Liver (tissue), 9 donors: Measurements from ENCODE around the gene MMD. TPM values are rescaled to one million over a fixed set of nuclear protein-coding genes. Genes with fewer than 3 reads are reported as not detected.

Experiments used
- DNase-seq: peaks from one replicate; pipeline ENCODE4 v3.0.0-alpha.2; 2017; ENCODE audit warnings: low spot score
- H3K27ac ChIP-seq, 2 donors: one replicate each; pipeline ENCODE4 v1.7.0; 2013; ENCODE audit warnings: inconsistent platforms in 2 of 2, low read length in 2 of 2, control low read depth in 1 of 2, low read depth in 1 of 2, mild to moderate bottlenecking in 1 of 2
- H3K27me3 ChIP-seq, 4 donors: one replicate each; pipeline versions ENCODE4 v1.6.1 to v1.7.0; 2013; ENCODE audit warnings: low read length in 3 of 4, inconsistent platforms in 1 of 4, mild to moderate bottlenecking in 1 of 4, moderate library complexity in 1 of 4; ENCODE audit not compliant: control insufficient read depth in 4 of 4, insufficient read depth in 4 of 4
- H3K36me3 ChIP-seq, 4 donors: one replicate each; pipeline versions ENCODE4 v1.6.1 to v1.7.0; 2013; ENCODE audit warnings: low read length in 3 of 4, mild to moderate bottlenecking in 3 of 4, low read depth in 1 of 4, moderate library complexity in 1 of 4; ENCODE audit not compliant: control insufficient read depth in 4 of 4, insufficient read depth in 3 of 4
- H3K4me1 ChIP-seq, 4 donors: one replicate each; pipeline versions ENCODE4 v1.6.1 to v1.7.0; 2013; ENCODE audit warnings: low read length in 3 of 4, mild to moderate bottlenecking in 3 of 4, moderate library complexity in 1 of 4; ENCODE audit not compliant: control insufficient read depth in 4 of 4, insufficient read depth in 4 of 4
- H3K4me3 ChIP-seq, 3 donors: one replicate each; pipeline versions ENCODE4 v1.6.1 to v1.7.0; 2013; ENCODE audit warnings: low read length in 3 of 3, control low read depth in 1 of 3, low read depth in 1 of 3, mild to moderate bottlenecking in 1 of 3
- H3K9ac ChIP-seq, 2 donors: one replicate each; pipeline ENCODE4 v1.7.0; 2013; ENCODE audit warnings: low read length in 2 of 2, mild to moderate bottlenecking in 2 of 2, moderate library complexity in 2 of 2, control low read depth in 1 of 2, low read depth in 1 of 2
- H3K9me3 ChIP-seq, 4 donors: one replicate each; pipeline versions ENCODE4 v1.6.1 to v1.7.0; 2013; ENCODE audit warnings: low read length in 3 of 4; ENCODE audit not compliant: control insufficient read depth in 4 of 4
- ATF3 ChIP-seq: IDR thresholded peaks from 2 replicates; pipeline ENCODE4 v1.6.1; 2016; ENCODE audit warnings: antibody characterized with exemption
- CTCF ChIP-seq: fragments of 150-350 bp; IDR thresholded peaks from 2 replicates; pipeline ENCODE4 v1.5.1; 2017; ENCODE audit warnings: improper control_type of control experiment, low read depth, low read length; ENCODE audit not compliant: missing input control
- EGR1 ChIP-seq, 2 donors: IDR thresholded peaks; 2 replicates each; pipeline ENCODE4 v1.6.1; 2016 to 2018; ENCODE audit warnings: antibody characterized with exemption in 2 of 2, low read depth in 2 of 2
- FOXA1 ChIP-seq: IDR thresholded peaks from 2 replicates; pipeline ENCODE4 v1.6.1; 2016; ENCODE audit warnings: antibody characterized with exemption
- FOXA2 ChIP-seq: IDR thresholded peaks from 2 replicates; pipeline ENCODE4 v1.6.1; 2016; ENCODE audit warnings: antibody characterized with exemption
- GABPA ChIP-seq, 2 donors: IDR thresholded peaks in 1 of 2; conservative IDR thresholded peaks in 1 of 2; 2 replicates each; pipeline ENCODE4 v1.6.1; 2016; ENCODE audit warnings: antibody characterized with exemption in 2 of 2, mild to moderate bottlenecking in 1 of 2, moderate library complexity in 1 of 2
- HNF4A ChIP-seq, 2 donors: conservative IDR thresholded peaks; 2 replicates each; pipeline ENCODE4 v1.6.1; 2016; ENCODE audit warnings: antibody characterized with exemption in 2 of 2, mild to moderate bottlenecking in 2 of 2
- HNF4G ChIP-seq: IDR thresholded peaks from 2 replicates; pipeline ENCODE4 v1.6.1; 2016; ENCODE audit warnings: antibody characterized with exemption
- MAX ChIP-seq: IDR thresholded peaks from 2 replicates; pipeline ENCODE4 v1.6.1; 2016; ENCODE audit warnings: antibody characterized with exemption
- NR2F2 ChIP-seq: IDR thresholded peaks from 2 replicates; pipeline ENCODE4 v1.6.1; 2016; ENCODE audit warnings: antibody characterized with exemption
- RAD21 ChIP-seq, 2 donors: IDR thresholded peaks; 2 replicates each; pipeline ENCODE4 v1.6.1; 2016; ENCODE audit warnings: antibody characterized with exemption in 2 of 2, mild to moderate bottlenecking in 2 of 2
- REST ChIP-seq: IDR thresholded peaks from 2 replicates; pipeline ENCODE4 v1.6.1; 2016; ENCODE audit warnings: antibody characterized with exemption, mild to moderate bottlenecking
- RXRA ChIP-seq, 2 donors: IDR thresholded peaks; 2 replicates each; pipeline ENCODE4 v1.6.1; 2017 to 2018; ENCODE audit warnings: antibody characterized with exemption in 2 of 2, mild to moderate bottlenecking in 1 of 2
- SP1 ChIP-seq: IDR thresholded peaks from 2 replicates; pipeline ENCODE4 v1.6.1; 2018; ENCODE audit warnings: antibody characterized with exemption, mild to moderate bottlenecking
- TAF1 ChIP-seq: conservative IDR thresholded peaks from 2 replicates; pipeline ENCODE4 v1.6.1; 2016; ENCODE audit warnings: antibody characterized with exemption, mild to moderate bottlenecking
- YY1 ChIP-seq: IDR thresholded peaks from 2 replicates; pipeline ENCODE4 v1.6.1; 2016; ENCODE audit warnings: antibody characterized with exemption, mild to moderate bottlenecking
- ZBTB33 ChIP-seq: IDR thresholded peaks from 2 replicates; pipeline ENCODE4 v1.6.1; 2016; ENCODE audit warnings: antibody characterized with exemption
- WGBS: extraction: QIAGEN DNeasy Blood & Tissue Kit; methylation state at CpG from one replicate; pipeline ENCODE4 v1.1.7; 2013; 5-methylcytosine and 5-hydroxymethylcytosine counted together
- polyA plus RNA-seq, 2 donors: library from polyadenylated mRNA; stranded (reverse) in 1 of 2; unstranded in 1 of 2; fragments of 200-250 nt in 1 of 2; fragments of >200 nt in 1 of 2; fragmentation: Nextera tagmentation in 1 of 2; extraction: Ambion mirVana in 1 of 2; gene quantifications; one replicate each; pipeline versions ENCODE4 v1.2.1 to v1.2.3, GENCODE V29; 2013 to 2015
- total RNA-seq, 2 donors: library from RNA; depleted of rRNA; stranded (reverse); fragments of >200 nt; gene quantifications; one replicate each; pipeline ENCODE4 v1.2.3, GENCODE V29; 2014
- donor health status: healthy.
- donor health status: healthy.
- donor health status: healthy.
- donor health status: healthy.
- donor health status: healthy.

Gene MMD
- total and polyA plus RNA-seq, 4 donors: 4.9 to 18.7 (median 11.4) TPM

- Histone ChIP-seq H3K9ac (no peak overlapping the region), H3K36me3 (no peaks in the 10 kb centered on the region), H3K4me3 (no peak overlapping the region), H3K4me1 (no peaks in the 10 kb centered on the region), H3K9me3 (no peaks in the 10 kb centered on the region), H3K27me3 (no peaks in the 10 kb centered on the region), H3K27ac (no peak overlapping the region)
- no peak for TF ChIP-seq ZBTB33
- no peak for TF ChIP-seq HNF4G
- TF ChIP-seq RAD21 (IDR thresholded peaks at IDR 0.05): no peak
- TF ChIP-seq NR2F2: no peak
- TF ChIP-seq RXRA (IDR thresholded peaks at IDR 0.05): no peak
- TF ChIP-seq REST: no peak
- no peak for TF ChIP-seq FOXA2
- TF ChIP-seq GABPA (IDR thresholded peaks at IDR 0.05 in 1 of 2, conservative IDR thresholded peaks at IDR 0.05 in 1 of 2): no peak
- no peak for TF ChIP-seq TAF1
- TF ChIP-seq MAX: no peak
- TF ChIP-seq YY1: no peak
- no peak for TF ChIP-seq SP1
- TF ChIP-seq HNF4A (conservative IDR thresholded peaks at IDR 0.05): no peak
- TF ChIP-seq FOXA1: no peak
- no peak for TF ChIP-seq CTCF
- no peak for TF ChIP-seq ATF3
- WGBS: 85% methylated on average over 1 of the region's 1 CpG
- no peak for DNase-seq
Measured at GRCh38 chr17:55363033-55363432, 58.6 kb downstream of the MMD start.

- Histone ChIP-seq H3K27ac (no peak overlapping the region), H3K9me3 (no peaks in the 10 kb centered on the region), H3K4me3 (no peak overlapping the region), H3K27me3 (no peaks in the 10 kb centered on the region), H3K9ac (no peak overlapping the region), H3K4me1 (no peaks in the 10 kb centered on the region), H3K36me3 (no peaks in the 10 kb centered on the region)
- TF ChIP-seq FOXA1 (no peak), SP1 (no peak), ATF3 (no peak), RAD21 (IDR thresholded peaks at IDR 0.05) (no peak), RXRA (IDR thresholded peaks at IDR 0.05) (no peak), TAF1 (no peak), HNF4A (conservative IDR thresholded peaks at IDR 0.05) (no peak), EGR1 (IDR thresholded peaks at IDR 0.05; ENCODE audit: low read depth in 2 of 2) (no peak)
- DNase-seq: no peak
Measured at GRCh38 chr17:55360971-55361370, 60.7 kb downstream of the MMD start.
